H1 (cell line): ENCODE data around the gene CFAP53.

Source experiments
- ATF2 ChIP-seq: IDR thresholded peaks from 2 replicates; pipeline ENCODE4 v1.6.1; 2012; ENCODE audit warnings: low read length, inconsistent platforms
- CHD2 ChIP-seq: IDR thresholded peaks from 2 replicates; pipeline ENCODE4 v1.6.1; 2012; ENCODE audit warnings: low read length, improper control_type of control experiment
- CREB1 ChIP-seq: IDR thresholded peaks from 2 replicates; pipeline ENCODE4 v1.6.1; 2012; ENCODE audit warnings: inconsistent platforms
- CTCF ChIP-seq, 3 experiments: IDR thresholded peaks; 1 replicate in 2 of 3; 2 replicates in 1 of 3; pipeline versions ENCODE4 v1.5.1 to v1.6.1; 2011; ENCODE audit warnings: low read length in 3 of 3, mild to moderate bottlenecking in 3 of 3, inconsistent platforms in 2 of 3, low read depth in 1 of 3, moderate library complexity in 1 of 3; ENCODE audit not compliant: insufficient read depth in 1 of 3; ENCODE audit errors: control extremely low read depth in 1 of 3
- EZH2 ChIP-seq: fragments of 200-600 bp; sonication (generic); IDR thresholded peaks from 2 replicates; pipeline ENCODE4 v1.7.1; 2012; ENCODE audit warnings: low read depth, mild to moderate bottlenecking, moderate library complexity, low read length, inconsistent platforms; ENCODE audit not compliant: severe bottlenecking
- FOSL1 ChIP-seq: IDR thresholded peaks from 2 replicates; pipeline ENCODE4 v1.6.1; 2011; ENCODE audit warnings: mild to moderate bottlenecking, low read depth, low read length, moderate library complexity; ENCODE audit not compliant: insufficient read depth
- MAFK ChIP-seq: IDR thresholded peaks from 2 replicates; pipeline ENCODE4 v1.6.1; 2012; ENCODE audit warnings: low read depth, mild to moderate bottlenecking, improper control_type of control experiment, low read length
- POU5F1 ChIP-seq: IDR thresholded peaks from 2 replicates; pipeline ENCODE4 v1.6.1; 2011; ENCODE audit warnings: low read depth, mild to moderate bottlenecking, low read length, moderate library complexity
- RNF2 ChIP-seq: fragments of 200-900, 300-1000 bp; sonication (generic); IDR thresholded peaks from 2 replicates; pipeline ENCODE4 v1.7.1; 2016; ENCODE audit warnings: borderline replicate concordance, low read depth, mild to moderate bottlenecking, antibody characterized with exemption, low read length; ENCODE audit not compliant: poor library complexity, severe bottlenecking; ENCODE audit errors: missing control alignments
- TCF12 ChIP-seq: IDR thresholded peaks from 2 replicates; pipeline ENCODE4 v1.6.1; 2011; ENCODE audit warnings: low read depth, mild to moderate bottlenecking, low read length
- TF ChIP-seq, protein P1 (sequence below): IDR thresholded peaks from 2 replicates; pipeline ENCODE4 v1.6.1; 2011; ENCODE audit warnings: low read depth, mild to moderate bottlenecking, low read length; ENCODE audit not compliant: insufficient read depth

DNA sequence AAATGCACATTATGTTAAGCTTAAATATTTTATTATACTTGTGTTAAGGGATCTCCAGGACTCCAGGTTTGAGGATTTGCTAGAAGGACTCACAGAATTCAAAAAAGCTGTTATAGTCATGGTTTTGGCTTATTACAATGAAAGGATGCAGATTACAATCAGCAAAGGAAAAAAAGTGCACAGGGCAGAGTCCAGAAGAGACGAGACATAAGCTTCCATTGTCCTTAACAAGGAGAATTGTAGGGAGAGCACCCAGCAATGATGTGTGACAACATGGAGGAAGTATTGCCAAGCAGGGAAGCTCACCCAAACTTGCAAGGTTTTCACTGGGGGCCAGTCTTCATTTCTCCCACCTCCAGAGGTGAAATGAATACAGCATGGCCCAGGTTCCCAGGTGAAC, 58.6 kb downstream of the CFAP53 start:
- TF ChIP-seq CTCF (IDR thresholded peaks at IDR 0.05; ENCODE audit: control extremely low read depth in 1 of 3, insufficient read depth in 1 of 3, low read depth in 1 of 3, low read length in 3 of 3) (no peak), EZH2 (no peak), RNF2 (no peak), FOSL1 (no peak), CREB1 (no peak), ATF2 (no peak), MAFK (no peak), TCF12 (no peak), CHD2 (no peak), POU5F1 (no peak)
- TF ChIP-seq, protein P1, sequence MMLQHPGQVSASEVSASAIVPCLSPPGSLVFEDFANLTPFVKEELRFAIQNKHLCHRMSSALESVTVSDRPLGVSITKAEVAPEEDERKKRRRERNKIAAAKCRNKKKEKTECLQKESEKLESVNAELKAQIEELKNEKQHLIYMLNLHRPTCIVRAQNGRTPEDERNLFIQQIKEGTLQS, result no peak
